Caco-2 (cell line): ENCODE results near the gene SOX6. TPM values are rescaled to one million over a fixed set of nuclear protein-coding genes. Genes with fewer than 3 reads are reported as not detected.

Experiments
- BruUV-seq: library from RNA; stranded (reverse); fragments of 400-500 nt; replicated peaks from 2 replicates; lab custom pipeline; 2021; lab: Mats Ljungman, UMichigan
- CTCF ChIA-PET: fragments of 300-600 bp; sonication (Branson Sonifier 250); formaldehyde crosslinking; loops from one replicate; lab custom pipeline; 2022; ENCODE audit warnings: antibody characterized with exemption; lab: Charles Lee
- POLR2A ChIA-PET: fragments of 300-600 bp; sonication (Branson Sonifier 250); formaldehyde crosslinking; loops from one replicate; lab custom pipeline; 2022; ENCODE audit warnings: antibody characterized with exemption; lab: Charles Lee
- DNase-seq, 2 experiments: peaks; one replicate each; pipeline versions ENCODE4 v3.0.0 to v3.0.0-alpha.2; 2020 to 2022
- H3K27me3 ChIP-seq: replicated peaks from 2 replicates; pipeline ENCODE4 v1.6.0; 2011; ENCODE audit warnings: low read length; ENCODE audit not compliant: control insufficient read depth, insufficient read depth
- H3K36me3 ChIP-seq: 2 replicates; pipeline ENCODE4 v1.5.1; 2011; ENCODE audit warnings: low read length; ENCODE audit not compliant: control insufficient read depth, insufficient read depth
- H3K4me1 ChIP-seq: fragments of 250-450 bp; sonication (Bioruptor Pico); 2 replicates; pipeline ENCODE4 v1.5.1; 2020; ENCODE audit warnings: mild to moderate bottlenecking
- H3K4me3 ChIP-seq: 2 replicates; pipeline ENCODE4 v1.5.1; 2011; ENCODE audit warnings: low read depth, mild to moderate bottlenecking, control low read depth, low read length
- H3K9me3 ChIP-seq: fragments of 250-450 bp; sonication (Bioruptor Pico); 2 replicates; pipeline ENCODE4 v1.5.1; 2020; ENCODE audit warnings: mild to moderate bottlenecking, moderate library complexity
- H3K27ac Mint-ChIP-seq: one replicate; pipeline ENCODE4 v1.8.0; 2022; ENCODE audit warnings: mixed read lengths; ENCODE audit not compliant: unreplicated experiment
- H3K27me3 Mint-ChIP-seq: one replicate; pipeline ENCODE4 v1.8.0; 2022; ENCODE audit warnings: mixed read lengths; ENCODE audit not compliant: insufficient read depth, unreplicated experiment
- H3K36me3 Mint-ChIP-seq: one replicate; pipeline ENCODE4 v1.8.0; 2022; ENCODE audit warnings: mild to moderate bottlenecking, mixed read lengths; ENCODE audit not compliant: insufficient read depth, unreplicated experiment
- H3K4me1 Mint-ChIP-seq: one replicate; pipeline ENCODE4 v1.8.0; 2022; ENCODE audit warnings: low read depth, mixed read lengths; ENCODE audit not compliant: unreplicated experiment
- H3K4me3 Mint-ChIP-seq: one replicate; pipeline ENCODE4 v1.8.0; 2022; ENCODE audit warnings: mild to moderate bottlenecking, moderate library complexity, mixed read lengths; ENCODE audit not compliant: unreplicated experiment
- H3K9me3 Mint-ChIP-seq: one replicate; pipeline ENCODE4 v1.8.0; 2022; ENCODE audit warnings: mixed read lengths; ENCODE audit not compliant: unreplicated experiment
- CTCF ChIP-seq, 2 experiments: fragments of 200-600 bp in 1 of 2; IDR thresholded peaks; 1 replicate in 1 of 2; 2 replicates in 1 of 2; pipeline versions ENCODE4 v1.5.1 to v1.8.0; 2011 to 2022; ENCODE audit warnings: antibody characterized with exemption in 1 of 2, control low read depth in 1 of 2, inconsistent platforms in 1 of 2, low read depth in 1 of 2, low read length in 1 of 2, mild to moderate bottlenecking in 1 of 2, moderate library complexity in 1 of 2; ENCODE audit not compliant: insufficient read depth in 1 of 2, severe bottlenecking in 1 of 2, unreplicated experiment in 1 of 2
- intact Hi-C: fragments of 100-400 bp; cut with micrococcal nuclease; formaldehyde crosslinking; loops from one replicate; pipeline ENCODE4 v1.10.0; 2022; ENCODE audit not compliant: unreplicated experiment
- total RNA-seq: library from RNA; stranded (reverse); gene quantifications from 2 replicates; pipeline ENCODE4 v1.2.3, GENCODE V29; 2022

The SOX6 gene
- total RNA-seq, 1 experiment from 2014 or later, result 10.8 TPM

- peaks cover 16% of the 10 kb centered on the region for H3K4me1 Mint-ChIP-seq
- intact Hi-C loops, result no loop called here
- Histone ChIP-seq H3K9me3 (no peaks in the 10 kb centered on the region), H3K36me3 (no peaks in the 10 kb centered on the region), H3K4me1 (peaks cover 24% of the 10 kb centered on the region), H3K27me3 (no peaks in the 10 kb centered on the region), H3K4me3 (no peak overlapping the region)
- TF ChIP-seq CTCF (IDR thresholded peaks at IDR 0.05; ENCODE audit: insufficient read depth in 1 of 2, low read depth in 1 of 2, low read length in 1 of 2, severe bottlenecking in 1 of 2, unreplicated experiment in 1 of 2), result no peak
- BruUV-seq, result no TSS peak
- H3K27ac Mint-ChIP-seq, result peak overlapping the region; percentile 46
- ChIA-PET CTCF (interaction anchor here (0.5 to 1.4 kb wide), 8 partner anchors 10 to 783 kb away, joined by 3 to 5 read pairs (median 3); partner anchors contain the start of gene SOX6), POLR2A (interaction anchor here (0.6 kb wide), 2 partner anchors 68 to 1204 kb away, joined by 3 read pairs; no protein-coding TSS in a partner anchor)
- peak overlapping the region; percentile 30 for H3K4me3 Mint-ChIP-seq
- H3K36me3 Mint-ChIP-seq, result no peaks in the 10 kb centered on the region
- no peaks in the 10 kb centered on the region for H3K27me3 Mint-ChIP-seq
- DNase-seq, result peak in 1 of 2 experiments; percentile 35
- peaks cover 21% of the 10 kb centered on the region for H3K9me3 Mint-ChIP-seq
Measured at GRCh38 chr11:16261836-16262644, 94.3 kb downstream of the SOX6 start.

- intact Hi-C loops, result loop anchor here (2.0 kb wide), 1 partner anchor 354 kb away; no protein-coding TSS in a partner anchor
- DNase-seq, result peak in 1 of 2 experiments; percentile 34
- BruUV-seq, result no TSS peak
- Mint-ChIP-seq H3K36me3 (peaks cover 3% of the 10 kb centered on the region), H3K27ac (no peak overlapping the region), H3K4me3 (no peak overlapping the region), H3K27me3 (no peaks in the 10 kb centered on the region), H3K9me3 (peaks cover 9% of the 10 kb centered on the region), H3K4me1 (no peaks in the 10 kb centered on the region)
- Histone ChIP-seq H3K4me3 (no peak overlapping the region), H3K36me3 (no peaks in the 10 kb centered on the region), H3K27me3 (no peaks in the 10 kb centered on the region), H3K4me1 (no peaks in the 10 kb centered on the region), H3K9me3 (peaks cover under 1% of the 10 kb centered on the region; the same call in 1 of the 2 replicates)
- peak; percentile 38 to 50 for TF ChIP-seq CTCF (IDR thresholded peaks at IDR 0.05; ENCODE audit: insufficient read depth in 1 of 2, low read depth in 1 of 2, low read length in 1 of 2, severe bottlenecking in 1 of 2, unreplicated experiment in 1 of 2)
- ChIA-PET POLR2A (no interaction called here), CTCF (interaction anchor here (0.8 to 1.2 kb wide), 3 partner anchors 10 to 623 kb away, joined by 3 read pairs; no protein-coding TSS in a partner anchor)
Measured at GRCh38 chr11:16252373-16252772, 104.0 kb downstream of the SOX6 start.

- Histone ChIP-seq H3K4me3 (no peak overlapping the region), H3K9me3 (peaks cover 8% of the 10 kb centered on the region; the same call in 1 of the 2 replicates), H3K4me1 (no peaks in the 10 kb centered on the region), H3K27me3 (no peaks in the 10 kb centered on the region), H3K36me3 (no peaks in the 10 kb centered on the region)
- no peaks in the 10 kb centered on the region for H3K27me3 Mint-ChIP-seq
- peaks cover 6% of the 10 kb centered on the region for H3K36me3 Mint-ChIP-seq
- ChIA-PET CTCF (no interaction called here), POLR2A (no interaction called here)
- intact Hi-C loops, result no loop called here
- no peak overlapping the region for H3K4me3 Mint-ChIP-seq
- BruUV-seq, result no TSS peak
- TF ChIP-seq CTCF (IDR thresholded peaks at IDR 0.05; ENCODE audit: insufficient read depth in 1 of 2, low read depth in 1 of 2, low read length in 1 of 2, severe bottlenecking in 1 of 2, unreplicated experiment in 1 of 2), result no peak
- no peaks in the 10 kb centered on the region for H3K4me1 Mint-ChIP-seq
- H3K9me3 Mint-ChIP-seq, result peaks cover 18% of the 10 kb centered on the region
- H3K27ac Mint-ChIP-seq, result no peak overlapping the region
- DNase-seq, result no peak
Measured at GRCh38 chr11:16248248-16248647, 108.1 kb downstream of the SOX6 start.
